Esophagus muscularis mucosa (tissue), 4 donors: ENCODE measurements around the gene SKAP2. TPM values are rescaled to one million over a fixed set of nuclear protein-coding genes. Genes with fewer than 3 reads are reported as not detected.

ENCODE experiments used
- DNase-seq: peaks from one replicate; pipeline ENCODE4 v3.0.0-alpha.2; 2017; ENCODE audit errors: extremely low spot score
- H3K27ac ChIP-seq, 4 donors: fragments of 200-600 bp; sonication (generic); replicated peaks in 1 of 4; 1 replicate in 3 of 4; 2 replicates in 1 of 4; pipeline ENCODE4 v1.5.1; 2016 to 2019; ENCODE audit warnings: mild to moderate bottlenecking in 1 of 4
- H3K27me3 ChIP-seq, 4 donors: fragments of 200-600 bp; sonication (generic); one replicate each; pipeline versions ENCODE4 v1.5.1 to v1.6.0; 2016 to 2019
- H3K36me3 ChIP-seq, 4 donors: fragments of 200-600 bp; sonication (generic); one replicate each; pipeline ENCODE4 v1.5.1; 2016 to 2019
- H3K4me1 ChIP-seq, 4 donors: fragments of 200-600 bp; sonication (generic); one replicate each; pipeline ENCODE4 v1.5.1; 2016 to 2019
- H3K4me3 ChIP-seq, 4 donors: fragments of 200-600 bp; sonication (generic); 1 replicate in 2 of 4; 2 replicates in 2 of 4; pipeline ENCODE4 v1.5.1; 2016 to 2019; ENCODE audit warnings: mild to moderate bottlenecking in 4 of 4, moderate library complexity in 1 of 4
- H3K9me3 ChIP-seq, 4 donors: fragments of 200-600 bp; sonication (generic); 1 replicate in 3 of 4; 2 replicates in 1 of 4; pipeline ENCODE4 v1.5.1; 2016 to 2019
- EP300 ChIP-seq: sonication (generic); formaldehyde crosslinking; IDR thresholded peaks from one replicate; pipeline ENCODE4 v1.6.1; 2017; ENCODE audit warnings: antibody characterized with exemption
- POLR2A ChIP-seq: fragments of 450-650 bp; IDR thresholded peaks from one replicate; pipeline ENCODE4 v1.6.1; 2017; ENCODE audit warnings: antibody characterized with exemption, moderate library complexity, mild to moderate bottlenecking, low read depth
- POLR2AphosphoS5 ChIP-seq, 2 donors: sonication (generic); formaldehyde crosslinking; IDR thresholded peaks; one replicate each; pipeline ENCODE4 v1.6.1; 2017; ENCODE audit warnings: antibody characterized with exemption in 2 of 2
- WGBS: methylation state at CpG from one replicate; pipeline ENCODE4 v1.1.5; 2018; 5-methylcytosine and 5-hydroxymethylcytosine counted together
- intact Hi-C: fragments of 100-400 bp; cut with DNase I; formaldehyde crosslinking; loops from one replicate; pipeline ENCODE4 v1.15.1; 2023
- total RNA-seq, 4 donors: library from RNA; depleted of rRNA; stranded (reverse); fragments of >200 nt; gene quantifications; one replicate each; pipeline versions ENCODE4 v1.1.0 to v1.2.1, GENCODE V29; 2016
- TF ChIP-seq, protein P1 (sequence below), 3 experiments: fragments of 200-600 bp in 2 of 3; fragments of 450-650 bp in 1 of 3; sonication (generic) in 2 of 3; IDR thresholded peaks; one replicate each; pipeline ENCODE4 v1.5.1; 2017 to 2019; ENCODE audit warnings: antibody characterized with exemption in 3 of 3, mild to moderate bottlenecking in 2 of 3, moderate library complexity in 1 of 3

The SKAP2 gene
- total RNA-seq, 4 donors from 2014 or later = 44.2 to 47.1 (median 45.1) TPM

DNA sequence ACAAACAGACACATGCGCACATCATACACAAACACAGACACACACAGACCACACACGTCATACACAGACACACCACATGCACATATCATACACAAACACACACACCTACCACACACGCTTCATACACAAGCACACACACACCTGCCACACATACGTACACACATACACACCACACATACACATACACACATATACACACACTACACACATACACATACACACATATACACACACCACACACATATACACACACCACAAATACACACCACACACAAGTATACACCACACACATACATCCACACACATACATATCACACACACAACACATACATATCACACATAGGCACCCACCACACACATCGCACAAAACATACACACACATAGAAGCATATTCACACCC lies 224.7 kb downstream of the SKAP2 start:
- H3K36me3 ChIP-seq = no peaks in the 10 kb centered on the region
- H3K27me3 ChIP-seq = no peaks in the 10 kb centered on the region
- TF ChIP-seq POLR2A (no peak), POLR2AphosphoS5 (IDR thresholded peaks at IDR 0.05) (no peak), EP300 (no peak)
- TF ChIP-seq, protein P1, sequence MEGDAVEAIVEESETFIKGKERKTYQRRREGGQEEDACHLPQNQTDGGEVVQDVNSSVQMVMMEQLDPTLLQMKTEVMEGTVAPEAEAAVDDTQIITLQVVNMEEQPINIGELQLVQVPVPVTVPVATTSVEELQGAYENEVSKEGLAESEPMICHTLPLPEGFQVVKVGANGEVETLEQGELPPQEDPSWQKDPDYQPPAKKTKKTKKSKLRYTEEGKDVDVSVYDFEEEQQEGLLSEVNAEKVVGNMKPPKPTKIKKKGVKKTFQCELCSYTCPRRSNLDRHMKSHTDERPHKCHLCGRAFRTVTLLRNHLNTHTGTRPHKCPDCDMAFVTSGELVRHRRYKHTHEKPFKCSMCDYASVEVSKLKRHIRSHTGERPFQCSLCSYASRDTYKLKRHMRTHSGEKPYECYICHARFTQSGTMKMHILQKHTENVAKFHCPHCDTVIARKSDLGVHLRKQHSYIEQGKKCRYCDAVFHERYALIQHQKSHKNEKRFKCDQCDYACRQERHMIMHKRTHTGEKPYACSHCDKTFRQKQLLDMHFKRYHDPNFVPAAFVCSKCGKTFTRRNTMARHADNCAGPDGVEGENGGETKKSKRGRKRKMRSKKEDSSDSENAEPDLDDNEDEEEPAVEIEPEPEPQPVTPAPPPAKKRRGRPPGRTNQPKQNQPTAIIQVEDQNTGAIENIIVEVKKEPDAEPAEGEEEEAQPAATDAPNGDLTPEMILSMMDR (IDR thresholded peaks at IDR 0.05) = no peak
- no peak overlapping the region for H3K27ac ChIP-seq
- intact Hi-C loops = no loop called here
- no peak overlapping the region for H3K4me3 ChIP-seq
- no peaks in the 10 kb centered on the region for H3K4me1 ChIP-seq
- no peaks in the 10 kb centered on the region for H3K9me3 ChIP-seq
- DNase-seq = no peak
- WGBS = 94% methylated on average over 5 of the region's 5 CpGs

DNA sequence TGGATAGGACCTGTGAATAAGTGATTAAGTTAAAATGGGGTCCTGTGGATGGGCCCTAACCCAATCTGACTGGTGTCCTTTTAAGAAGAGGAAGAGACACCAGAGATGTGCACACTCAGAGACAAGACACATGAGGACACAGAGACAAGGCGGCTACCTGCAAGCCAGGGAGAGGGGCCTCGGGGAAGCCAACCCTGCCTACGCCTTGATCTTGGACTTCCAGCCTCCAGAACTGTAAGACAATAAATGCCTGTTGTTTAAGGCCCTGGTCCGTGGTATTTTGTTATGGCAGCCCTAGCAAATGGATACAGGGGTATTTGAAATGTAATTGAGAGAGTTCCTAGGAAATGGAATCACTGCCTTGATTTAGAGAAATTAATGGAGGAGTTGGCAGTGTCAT lies 225.3 kb downstream of the SKAP2 start:
- Histone ChIP-seq H3K27me3 (no peaks in the 10 kb centered on the region), H3K9me3 (no peaks in the 10 kb centered on the region), H3K4me3 (no peak overlapping the region), H3K36me3 (no peaks in the 10 kb centered on the region), H3K4me1 (no peaks in the 10 kb centered on the region), H3K27ac (no peak overlapping the region)
- intact Hi-C loops = no loop called here
- TF ChIP-seq EP300 = no peak
- TF ChIP-seq POLR2A = no peak
- TF ChIP-seq, protein P1 (IDR thresholded peaks at IDR 0.05) = no peak
- TF ChIP-seq POLR2AphosphoS5 (IDR thresholded peaks at IDR 0.05) = no peak
- 84% methylated on average over 4 of the region's 4 CpGs for WGBS
- no peak for DNase-seq

DNA sequence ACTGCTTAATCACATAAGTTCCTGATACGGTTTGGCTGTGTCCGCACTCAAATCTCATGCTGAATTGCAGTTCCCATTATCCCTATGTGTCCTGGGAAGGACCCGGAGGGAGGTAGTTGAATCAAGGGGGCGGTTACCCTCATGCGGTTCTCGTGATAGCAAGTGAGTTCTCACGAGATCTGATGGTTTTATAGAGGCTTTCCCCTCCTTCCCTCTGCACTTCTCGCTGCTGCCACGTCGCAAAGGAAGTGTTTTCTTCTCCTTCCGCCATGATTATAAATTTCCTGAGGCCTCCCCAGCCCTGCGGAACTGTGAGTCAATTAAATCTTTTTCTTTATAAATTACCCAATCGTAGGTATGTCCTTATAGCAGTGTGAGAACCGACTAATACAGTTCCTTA lies 226.2 kb downstream of the SKAP2 start:
- WGBS = 91% methylated on average over 14 of the region's 14 CpGs

DNA sequence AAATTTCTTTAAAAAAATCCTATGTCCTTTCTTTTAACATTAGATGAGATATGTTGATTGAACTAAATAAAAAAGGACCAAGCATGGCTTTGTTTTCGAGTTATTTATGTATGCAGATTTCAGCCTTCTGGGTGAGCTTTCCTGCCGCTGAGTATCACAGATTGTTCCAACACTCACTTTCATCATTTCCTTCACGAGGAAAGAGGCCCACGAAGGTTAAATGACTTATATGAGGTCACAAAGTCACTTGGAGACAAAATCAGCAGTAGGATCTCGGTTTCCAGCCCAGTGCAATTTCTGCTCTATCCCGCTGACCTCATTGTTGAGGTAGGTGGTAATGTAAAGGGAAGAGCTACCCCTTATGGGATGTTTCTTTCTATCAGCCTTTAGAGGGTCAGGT lies 226.8 kb downstream of the SKAP2 start:
- TF ChIP-seq POLR2A (no peak), POLR2AphosphoS5 (IDR thresholded peaks at IDR 0.05) (no peak), EP300 (no peak)
- TF ChIP-seq, protein P1 (IDR thresholded peaks at IDR 0.05) = no peak
- DNase-seq = no peak
- intact Hi-C loops = no loop called here
- Histone ChIP-seq H3K4me1 (no peaks in the 10 kb centered on the region), H3K36me3 (no peaks in the 10 kb centered on the region), H3K4me3 (no peak overlapping the region), H3K9me3 (no peaks in the 10 kb centered on the region), H3K27me3 (no peaks in the 10 kb centered on the region), H3K27ac (no peak overlapping the region)
- 75% methylated on average over 6 of the region's 6 CpGs for WGBS

More for the DNA sequence above, 226.2 kb downstream of the SKAP2 start:
- Histone ChIP-seq H3K9me3 (no peaks in the 10 kb centered on the region), H3K27ac (no peak overlapping the region), H3K27me3 (no peaks in the 10 kb centered on the region), H3K4me1 (no peaks in the 10 kb centered on the region), H3K4me3 (no peak overlapping the region), H3K36me3 (no peaks in the 10 kb centered on the region)
- DNase-seq = no peak
- no peak for TF ChIP-seq POLR2AphosphoS5 (IDR thresholded peaks at IDR 0.05)
- no peak for TF ChIP-seq POLR2A
- no peak for TF ChIP-seq EP300
- TF ChIP-seq, protein P1 (IDR thresholded peaks at IDR 0.05) = no peak
- intact Hi-C loops = no loop called here

DNA sequence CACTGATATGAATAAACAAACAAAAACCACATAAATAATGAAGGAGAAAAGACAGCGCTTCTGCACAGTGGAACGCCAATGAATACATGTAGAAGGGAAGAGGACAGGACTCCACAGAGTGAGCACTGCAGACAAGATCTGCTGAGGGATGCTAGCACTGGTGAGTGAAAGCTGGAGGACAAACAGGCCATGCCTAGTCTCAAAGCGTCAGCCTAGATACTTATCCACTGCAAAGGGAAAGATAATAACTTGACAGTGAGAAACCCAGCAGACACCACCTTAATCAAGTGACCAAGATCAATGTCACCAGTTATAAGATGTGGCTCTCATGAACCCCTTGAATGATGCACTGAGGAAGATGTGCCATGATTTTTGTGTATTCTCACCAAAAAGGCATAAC lies 227.6 kb downstream of the SKAP2 start:
- H3K9me3 ChIP-seq = no peaks in the 10 kb centered on the region
- WGBS = 84% methylated on average over 3 of the region's 3 CpGs
- intact Hi-C loops = no loop called here
- no peak for DNase-seq
- no peak for TF ChIP-seq EP300
- TF ChIP-seq POLR2A = no peak
- TF ChIP-seq, protein P1 (IDR thresholded peaks at IDR 0.05) = no peak
- TF ChIP-seq POLR2AphosphoS5 (IDR thresholded peaks at IDR 0.05) = no peak
- H3K36me3 ChIP-seq = no peaks in the 10 kb centered on the region
- no peaks in the 10 kb centered on the region for H3K27me3 ChIP-seq
- no peak overlapping the region for H3K4me3 ChIP-seq
- H3K27ac ChIP-seq = no peak overlapping the region
- no peaks in the 10 kb centered on the region for H3K4me1 ChIP-seq
